ENCODE results near the gene STAT5A. TPM values are rescaled to one million over a fixed set of nuclear protein-coding genes. Genes with fewer than 3 reads are reported as not detected.

Gene STAT5A
- total RNA-seq, 1 experiment from 2014 or later = 0.91 TPM

GRCh38 chr17:42276609-42277341 lies 11.5 kb upstream of the STAT5A start:
- Histone ChIP-seq H3K4me1 (ENCODE audit: control insufficient read depth in 1 of 2, insufficient read depth in 2 of 2, low read length in 2 of 2) (peaks cover 13 to 20% of the 10 kb centered on the region in 2 experiments), H3K27ac (ENCODE audit: low read depth, low read length) (peak overlapping the region; percentile 61; the same call in 1 of the 2 replicates), H3K27me3 (ENCODE audit: insufficient read depth, low read length) (0 out of 2 replicates have a peak, but pooled peaks cover 5% of the 10 kb centered on the region), H3K9me2 (ENCODE audit: insufficient read depth) (no peaks in the 10 kb centered on the region), H3K9ac (ENCODE audit: low read length) (peak overlapping the region; percentile 75), H3K4me2 (ENCODE audit: low read length) (peak overlapping the region; percentile 95), H2AFZ (ENCODE audit: low read depth, low read length, poor library complexity, severe bottlenecking) (peak overlapping the region; percentile 32), H3K36me3 (ENCODE audit: control insufficient read depth in 1 of 2, insufficient read depth in 2 of 2, low read length in 2 of 2) (no peaks in the 10 kb centered on the region), H3K79me2 (ENCODE audit: insufficient read depth, low read length) (peaks cover 32% of the 10 kb centered on the region; the same call in 1 of the 2 replicates), H4K20me1 (ENCODE audit: insufficient read depth) (no peaks in the 10 kb centered on the region), H3K9me3 (ENCODE audit: control insufficient read depth in 1 of 2, insufficient read depth in 1 of 2, low read depth in 1 of 2, low read length in 2 of 2) (no peaks in the 10 kb centered on the region), H3K4me3 (replicated peaks in 1 of 2; ENCODE audit: low read depth in 1 of 2, low read length in 2 of 2) (peak overlapping the region; percentile 47 to 68)
- ChIA-PET CTCF (interaction anchor here (0.6 kb wide), 1 partner anchor 44 kb away, joined by 5 read pairs; no protein-coding TSS in a partner anchor), RAD21 (ENCODE audit: low non-redundant PET in 1 of 2, low total read pairs in 2 of 2, uncharacterized antibody in 2 of 2, unreplicated experiment in 2 of 2) (interaction anchor here in 1 of 2 experiments (1.3 kb wide), 1 partner anchor 55 kb away, joined by 3 read pairs; no protein-coding TSS in a partner anchor), POLR2A (interaction anchor here (0.7 kb wide), 1 partner anchor 146 kb away, joined by 3 read pairs; the partner anchor contains the start of gene CAVIN1)
- intact Hi-C loops (cut with micrococcal nuclease) = no loop called here
- DNase-seq (ENCODE audit: low read depth, low spot score) (no peak), ATAC-seq (peak; percentile 43)
- no peak for TF ChIP-seq TCF7L2 (IDR thresholded peaks at IDR 0.05; ENCODE audit: borderline replicate concordance, extremely low read depth, insufficient read depth, insufficient read length)
- TF ChIP-seq ZFX (IDR thresholded peaks at IDR 0.05) = 0 out of 2 replicates have a peak, but pooled peaks have one; percentile 0
- peak; percentile 5; the same call in 1 of the 2 replicates for TF ChIP-seq FOSL1 (IDR thresholded peaks at IDR 0.05; ENCODE audit: low read depth)
- BruUV-seq (replicated peaks) = no TSS peak

- peak overlapping the region; percentile 95 for H3K4me2 ChIP-seq (ENCODE audit: low read length)
- intact Hi-C loops (cut with micrococcal nuclease) = no loop called here
- TF ChIP-seq JUND (IDR thresholded peaks at IDR 0.05) = no peak
- no peak for TF ChIP-seq ZNF274 (IDR thresholded peaks at IDR 0.05; ENCODE audit: low read depth, low read length)
- TF ChIP-seq ZBTB33 (IDR thresholded peaks at IDR 0.05; ENCODE audit: extremely low read depth, insufficient replicate concordance, low read length) = no peak
- no peak for TF ChIP-seq POLR2AphosphoS5 (IDR thresholded peaks at IDR 0.05; ENCODE audit: low read depth, low read length)
- no peak for TF ChIP-seq RAD21 (IDR thresholded peaks at IDR 0.05; ENCODE audit: low read depth)
- TF ChIP-seq SRF (IDR thresholded peaks at IDR 0.05; ENCODE audit: low read depth) = no peak
- TF ChIP-seq CBX3 (IDR thresholded peaks at IDR 0.05; ENCODE audit: low read depth) = no peak
- TF ChIP-seq POLR2A (IDR thresholded peaks at IDR 0.05; ENCODE audit: borderline replicate concordance, extremely low read depth, insufficient read depth, insufficient read length) = no peak
- no peak for TF ChIP-seq EZH2phosphoT487 (IDR thresholded peaks at IDR 0.05; ENCODE audit: borderline replicate concordance)
- TF ChIP-seq REST (IDR thresholded peaks at IDR 0.05; ENCODE audit: low read depth) = no peak
- TF ChIP-seq ZFX (IDR thresholded peaks at IDR 0.05) = no peak
Measured at GRCh38 chr17:42277342-42277712, 11.0 kb upstream of the STAT5A start.

More at GRCh38 chr17:42277342-42277712, 11.0 kb upstream of the STAT5A start:
- H3K9me2 ChIP-seq (ENCODE audit: insufficient read depth) = no peaks in the 10 kb centered on the region
- no TSS peak for BruUV-seq (replicated peaks)
- ChIA-PET CTCF (interaction anchor here (0.6 kb wide), 1 partner anchor 43 kb away, joined by 5 read pairs; no protein-coding TSS in a partner anchor), RAD21 (ENCODE audit: low non-redundant PET in 1 of 2, low total read pairs in 2 of 2, uncharacterized antibody in 2 of 2, unreplicated experiment in 2 of 2) (interaction anchor here in 1 of 2 experiments (1.3 kb wide), 1 partner anchor 55 kb away, joined by 3 read pairs; no protein-coding TSS in a partner anchor), POLR2A (interaction anchor here (0.7 to 0.9 kb wide), 2 partner anchors 10 to 146 kb away, joined by 3 read pairs; partner anchors contain the start of gene CAVIN1)
- H3K4me3 ChIP-seq (replicated peaks in 1 of 2; ENCODE audit: low read depth in 1 of 2, low read length in 2 of 2) = no peak overlapping the region
- no peak for ATAC-seq
- H3K9ac ChIP-seq (ENCODE audit: low read length) = 0 out of 2 replicates have a peak overlapping the region, but pooled peaks have one; percentile 75
- H3K79me2 ChIP-seq (ENCODE audit: insufficient read depth, low read length) = peaks cover 29% of the 10 kb centered on the region; the same call in 1 of the 2 replicates
- H3K9me3 ChIP-seq (ENCODE audit: control insufficient read depth in 1 of 2, insufficient read depth in 1 of 2, low read depth in 1 of 2, low read length in 2 of 2) = no peaks in the 10 kb centered on the region
- peaks cover 13 to 20% of the 10 kb centered on the region in 2 experiments for H3K4me1 ChIP-seq (ENCODE audit: control insufficient read depth in 1 of 2, insufficient read depth in 2 of 2, low read length in 2 of 2)
- no peak for DNase-seq (ENCODE audit: low read depth, low spot score)
- no peaks in the 10 kb centered on the region for H3K36me3 ChIP-seq (ENCODE audit: control insufficient read depth in 1 of 2, insufficient read depth in 2 of 2, low read length in 2 of 2)
- 0 out of 2 replicates have a peak, but pooled peaks cover 5% of the 10 kb centered on the region for H3K27me3 ChIP-seq (ENCODE audit: insufficient read depth, low read length)
- H3K27ac ChIP-seq (ENCODE audit: low read depth, low read length) = no peak overlapping the region; the same call in 1 of the 2 replicates
- H4K20me1 ChIP-seq (ENCODE audit: insufficient read depth) = no peaks in the 10 kb centered on the region
- no peak overlapping the region for H2AFZ ChIP-seq (ENCODE audit: low read depth, low read length, poor library complexity, severe bottlenecking)
